ENCODE measurements around the gene RASGEF1C. TPM values are rescaled to one million over a fixed set of nuclear protein-coding genes. Genes with fewer than 3 reads are reported as not detected.
"Not testable (repeated sequence)": the region's sequence is repeated elsewhere in the genome, so short reads cannot be mapped to it uniquely, and the experiment has no call there.

Gene RASGEF1C
- total RNA-seq, 2 donors from 2014 or later = 0.17 TPM; not detected in 1

DNA sequence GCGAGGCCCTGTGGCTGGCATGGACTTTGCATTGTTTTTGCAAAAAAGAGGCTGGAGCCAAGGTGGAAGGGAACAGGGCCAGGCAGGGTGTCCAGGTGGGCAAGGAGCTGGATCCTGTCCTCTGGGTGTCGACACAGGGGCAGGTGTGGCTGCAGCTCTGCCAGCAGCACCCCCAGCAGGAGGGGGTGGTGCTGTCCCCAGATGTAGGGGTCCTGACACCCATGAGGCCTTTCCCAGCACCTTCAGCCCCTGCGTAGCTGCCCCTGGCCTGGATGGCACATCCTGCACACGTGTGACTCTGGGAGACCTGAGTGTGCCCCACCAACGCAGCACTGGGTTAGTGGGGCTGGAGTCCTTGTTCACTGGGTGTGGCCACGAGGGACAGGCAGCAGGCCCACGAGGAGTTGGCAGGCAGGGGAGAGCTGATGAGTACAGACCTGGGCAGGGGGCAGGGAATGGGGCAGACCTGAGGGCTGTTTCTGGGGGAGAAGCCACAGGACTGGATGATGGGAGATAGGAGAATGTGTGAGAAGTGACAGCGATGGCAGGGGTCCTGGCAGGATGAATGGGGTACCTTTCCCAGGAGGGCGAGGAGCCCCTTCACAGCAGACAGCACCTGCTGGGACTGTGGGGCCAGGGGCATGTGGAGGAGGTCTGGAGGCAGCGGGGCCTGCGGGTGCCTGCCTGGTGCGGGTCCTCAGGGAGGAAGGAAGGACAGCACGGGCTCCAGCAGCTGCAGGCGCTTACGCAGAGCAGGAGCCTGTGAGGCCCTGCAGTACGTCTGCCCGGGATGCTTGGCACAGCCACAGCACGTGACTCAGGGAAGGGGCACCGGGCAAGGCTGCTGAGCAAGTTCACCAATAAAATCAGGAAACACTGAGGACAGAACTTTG, 3.6 kb upstream of the RASGEF1C start:
- DNase-seq (peak; percentile 15 to 39), ATAC-seq (peak; percentile 29)
- intact Hi-C loops (cut with DNase I, micrococcal nuclease) = no loop called here

DNA sequence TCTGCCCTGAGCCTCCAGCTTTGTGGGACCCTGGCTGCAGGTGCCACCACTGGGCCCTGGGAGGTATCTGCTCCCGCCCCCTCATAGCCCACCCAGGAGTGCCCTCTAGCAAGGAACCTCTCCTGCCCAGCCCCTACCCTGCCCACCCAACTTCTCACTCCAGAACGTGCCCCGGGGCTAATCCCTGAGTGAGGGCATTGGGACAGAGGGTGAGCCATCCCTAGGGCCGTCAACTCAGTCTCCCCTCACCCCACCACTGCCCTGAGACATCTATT, 2.7 kb upstream of the RASGEF1C start:
- DNase-seq (no peak), ATAC-seq (no peak)
- intact Hi-C loops (cut with DNase I, micrococcal nuclease) = no loop called here

DNA sequence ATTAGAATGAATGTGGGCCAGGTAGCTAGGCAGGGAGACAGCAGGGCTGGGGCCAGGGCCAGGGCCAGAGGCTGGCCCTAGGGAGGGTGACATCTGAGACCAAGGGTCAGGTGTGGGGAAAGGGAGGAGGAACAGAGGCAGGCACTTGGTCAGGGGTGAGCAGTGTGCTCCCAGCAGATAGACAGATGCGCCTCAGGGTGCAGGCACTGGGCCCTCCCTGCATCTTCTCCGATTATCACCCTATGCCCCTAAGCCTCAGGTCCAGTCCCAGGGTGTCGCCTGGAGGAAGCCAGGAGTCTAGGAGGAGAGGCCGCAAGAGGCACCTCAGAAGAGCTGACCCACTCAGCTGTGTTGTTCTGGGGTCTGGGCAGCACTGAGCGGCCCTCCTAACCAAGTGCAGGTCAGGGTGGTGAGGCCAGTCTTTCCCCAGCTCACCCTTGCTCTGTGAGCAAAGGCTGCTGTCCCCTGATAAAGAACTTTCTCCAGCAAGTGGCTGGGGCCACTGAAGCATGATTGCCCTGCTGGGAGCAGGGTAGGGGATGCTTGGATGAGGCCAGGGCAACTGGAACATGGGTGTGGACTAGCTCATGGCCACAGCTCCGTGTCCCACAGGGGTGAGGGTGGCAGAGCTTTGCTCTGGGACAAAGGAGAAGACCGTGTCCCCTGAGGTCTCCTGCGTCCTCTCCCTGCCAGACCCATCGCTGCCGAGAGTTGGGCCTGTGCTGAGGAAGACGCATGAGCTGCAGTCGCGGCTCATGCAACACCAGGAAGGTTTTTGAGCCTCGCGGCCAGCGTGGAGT, 2.1 kb upstream of the RASGEF1C start:
- DNase-seq (no peak), ATAC-seq (no peak)

DNA sequence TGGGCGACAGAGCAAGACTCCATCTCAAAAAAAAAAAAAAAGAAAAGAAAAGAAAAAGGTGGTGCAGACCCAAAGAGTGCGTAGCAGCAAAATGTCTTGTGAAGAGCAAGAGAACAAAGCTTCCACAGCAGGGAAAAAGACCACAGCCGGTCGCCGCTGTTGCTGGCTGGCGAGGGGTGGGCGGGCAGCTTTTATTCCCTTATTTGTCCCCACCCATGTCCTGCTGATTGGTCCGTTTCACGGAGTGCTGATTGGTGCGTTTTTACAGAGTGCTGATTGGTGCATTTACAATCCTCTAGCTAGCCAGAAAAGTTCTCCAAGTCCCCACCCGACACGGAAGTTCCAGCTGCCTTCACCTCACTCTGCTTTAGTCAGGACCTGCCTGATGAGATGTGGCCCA, 1.1 kb upstream of the RASGEF1C start:
- intact Hi-C loops (cut with DNase I, micrococcal nuclease); DNase-seq; ATAC-seq: not testable (repeated sequence)

More for the DNA sequence above, 2.1 kb upstream of the RASGEF1C start:
- intact Hi-C loops (cut with DNase I, micrococcal nuclease) = no loop called here

DNA sequence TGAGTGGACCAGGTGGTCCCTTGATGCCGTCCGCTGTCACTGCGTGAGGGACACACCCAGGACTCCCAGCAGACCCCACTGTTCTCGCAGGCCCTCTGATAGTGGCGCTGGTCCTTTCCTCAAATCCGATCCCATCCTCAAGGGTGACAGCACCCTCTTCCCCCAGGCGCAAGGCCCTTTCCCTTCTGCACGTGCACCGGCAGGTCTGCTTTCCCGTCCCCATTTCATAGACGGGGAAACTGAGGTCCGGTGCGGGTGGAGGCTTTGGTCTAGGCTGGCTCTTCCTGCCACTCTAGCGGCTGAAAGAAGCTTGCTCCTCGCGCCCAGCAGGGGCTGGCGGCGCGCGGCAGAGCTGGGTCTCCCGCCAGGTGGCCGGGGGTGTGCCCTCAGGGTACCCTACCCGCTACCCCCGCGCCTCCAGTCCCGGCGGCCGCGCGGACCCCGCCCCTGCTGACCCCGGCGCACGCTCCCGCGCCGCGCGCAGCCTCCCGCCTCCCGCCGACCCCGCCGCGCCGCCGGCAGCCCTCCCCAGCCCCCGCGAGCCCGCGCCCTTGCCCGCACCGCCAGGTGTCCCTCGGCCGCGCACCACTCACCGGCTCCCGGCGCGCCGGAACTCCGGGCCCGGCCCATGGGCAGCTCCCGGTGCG, 453 bp downstream of the RASGEF1C start:
- peak; percentile 23 for ATAC-seq
- DNase-seq = no peak
- intact Hi-C loops (cut with DNase I, micrococcal nuclease) = no loop called here

DNA sequence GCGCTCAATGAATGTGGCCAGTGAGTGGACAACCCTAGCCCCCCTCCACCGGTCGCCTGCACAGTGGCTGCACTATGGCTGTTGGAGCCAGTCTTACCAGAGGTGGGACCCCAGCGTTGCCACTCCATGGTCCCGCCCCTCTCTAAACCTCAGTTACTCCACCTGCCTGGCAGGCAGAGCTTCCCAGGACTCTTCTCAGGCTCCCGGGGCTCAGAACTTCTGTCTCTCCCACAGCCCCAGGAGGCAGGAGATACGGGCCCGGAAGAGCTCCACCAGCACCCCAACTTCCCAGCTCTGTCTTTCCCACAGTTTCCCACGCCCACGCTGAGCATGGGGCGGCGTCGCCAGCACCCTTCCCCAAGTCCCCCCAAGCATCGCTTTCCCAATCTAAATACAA, 975 bp downstream of the RASGEF1C start:
- intact Hi-C loops (cut with DNase I, micrococcal nuclease) = no loop called here
- no peak for DNase-seq
- ATAC-seq = no peak

DNA sequence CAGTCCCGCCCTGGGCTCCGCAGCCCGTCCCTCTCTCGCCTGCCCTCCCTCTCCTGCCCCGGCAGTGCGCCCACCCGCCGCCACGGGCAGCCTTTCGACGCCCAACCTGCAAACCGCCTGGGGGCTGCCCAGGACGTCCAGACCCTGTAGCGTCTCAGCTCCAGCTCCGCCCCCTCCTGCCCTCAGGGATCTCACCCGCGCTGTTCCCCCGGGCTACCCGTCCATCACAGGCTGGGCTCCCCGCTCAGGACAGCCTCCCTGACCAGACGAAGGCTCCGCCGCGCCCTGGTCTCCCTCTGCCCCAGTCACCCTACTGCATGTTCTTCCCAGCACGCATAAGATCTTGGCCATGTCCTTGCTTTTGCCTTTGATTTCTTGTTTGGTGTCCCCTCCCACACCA, 1.4 kb downstream of the RASGEF1C start:
- intact Hi-C loops (cut with DNase I, micrococcal nuclease) = no loop called here
- DNase-seq = no peak
- ATAC-seq = no peak

DNA sequence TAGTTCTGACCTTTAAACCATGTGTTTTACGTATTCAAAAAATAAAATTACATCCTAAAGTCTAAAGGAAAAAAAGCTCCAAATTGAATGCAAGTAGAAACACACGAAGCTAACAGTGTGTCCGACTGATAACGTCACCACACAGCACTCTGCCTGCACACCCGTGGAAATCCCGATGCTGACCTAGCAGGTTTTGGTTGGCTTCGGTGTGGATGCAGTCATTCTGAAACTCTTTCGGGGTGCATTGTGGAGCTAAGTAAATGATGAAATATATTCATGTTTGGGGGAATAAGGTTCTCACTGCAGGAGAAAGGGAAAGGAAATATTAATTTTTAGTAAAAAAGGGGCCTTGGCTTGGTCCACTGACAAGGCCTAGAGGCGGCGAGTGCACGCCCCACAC, 2.0 kb downstream of the RASGEF1C start:
- ATAC-seq = no peak
- intact Hi-C loops (cut with DNase I, micrococcal nuclease) = no loop called here
- DNase-seq = no peak

DNA sequence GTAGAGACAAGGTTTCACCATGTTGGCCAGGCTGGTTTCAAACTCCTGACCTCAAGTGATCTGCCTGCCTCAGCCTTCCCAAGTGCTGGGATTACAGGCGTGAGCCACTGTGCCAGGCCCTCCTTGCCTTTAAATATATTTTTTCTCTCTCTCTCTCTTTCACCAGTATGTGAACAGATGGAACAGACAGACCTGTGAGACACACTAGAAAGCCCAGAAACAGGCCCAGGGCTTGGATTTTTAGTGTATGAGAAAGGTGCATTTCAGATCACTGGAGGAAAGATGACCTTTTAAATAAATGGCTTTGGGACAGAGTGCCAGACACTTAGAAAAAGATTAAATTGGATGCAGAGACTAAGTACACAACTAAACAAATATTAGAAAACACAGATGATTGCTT, 3.1 kb downstream of the RASGEF1C start:
- ATAC-seq = no peak
- intact Hi-C loops (cut with DNase I, micrococcal nuclease) = no loop called here
- no peak for DNase-seq

DNA sequence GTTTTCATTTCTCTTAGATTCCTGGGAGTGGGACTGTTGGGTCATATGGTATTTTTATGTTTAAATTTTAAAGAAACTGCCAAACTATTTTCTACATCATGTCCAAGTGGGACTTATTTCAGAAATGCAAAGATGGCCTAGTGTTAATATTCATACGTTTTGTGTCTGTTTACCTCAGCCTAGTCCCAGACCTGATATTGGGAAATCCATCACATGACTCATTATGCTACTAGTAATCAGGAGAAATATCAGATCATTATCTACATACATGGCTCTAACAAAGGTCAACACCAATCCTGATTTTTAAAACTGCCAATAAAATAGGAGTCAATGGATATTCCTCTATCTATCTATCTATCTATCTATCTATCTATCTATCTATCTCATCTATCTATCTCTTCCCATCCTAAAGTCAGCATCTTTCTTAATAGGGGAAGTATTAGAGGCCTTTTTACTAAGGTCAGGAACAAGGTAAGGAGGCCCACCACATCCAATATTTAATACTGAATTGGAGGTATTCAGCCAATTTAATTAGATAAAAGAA, 4.7 kb downstream of the RASGEF1C start:
- ATAC-seq (no peak), DNase-seq (no peak)
- intact Hi-C loops (cut with DNase I, micrococcal nuclease) = no loop called here

DNA sequence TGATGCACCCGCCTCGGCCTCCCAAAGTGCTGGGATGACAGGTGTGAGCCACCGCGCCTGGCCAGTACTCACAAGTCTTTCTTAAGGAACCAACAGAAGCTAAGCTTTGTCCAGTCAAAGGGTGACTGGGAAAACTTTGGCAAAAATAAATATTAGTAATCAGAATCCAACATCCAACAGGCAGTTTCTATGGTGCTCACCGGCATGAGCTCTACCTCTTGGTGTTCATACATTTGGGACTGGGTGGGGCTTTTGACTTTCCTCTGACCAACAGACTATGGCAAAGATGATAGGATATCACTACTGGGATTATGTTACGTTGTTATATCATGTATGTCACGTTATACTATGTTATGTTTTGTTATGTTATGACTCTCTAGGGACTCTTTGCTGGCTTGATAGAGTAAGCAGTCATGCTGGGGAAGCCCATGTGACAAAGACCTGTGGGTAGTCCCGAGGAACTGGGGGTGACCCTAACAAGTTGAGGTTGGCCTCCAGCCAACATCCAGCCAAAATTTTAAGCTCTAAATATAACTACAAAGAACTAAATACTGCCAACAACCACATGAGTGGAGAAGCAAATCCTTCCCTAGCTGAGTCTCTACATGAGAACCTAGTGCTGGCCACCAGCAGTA, 6.0 kb downstream of the RASGEF1C start:
- intact Hi-C loops (cut with DNase I, micrococcal nuclease) = no loop called here
- ATAC-seq (no peak), DNase-seq (no peak)

DNA sequence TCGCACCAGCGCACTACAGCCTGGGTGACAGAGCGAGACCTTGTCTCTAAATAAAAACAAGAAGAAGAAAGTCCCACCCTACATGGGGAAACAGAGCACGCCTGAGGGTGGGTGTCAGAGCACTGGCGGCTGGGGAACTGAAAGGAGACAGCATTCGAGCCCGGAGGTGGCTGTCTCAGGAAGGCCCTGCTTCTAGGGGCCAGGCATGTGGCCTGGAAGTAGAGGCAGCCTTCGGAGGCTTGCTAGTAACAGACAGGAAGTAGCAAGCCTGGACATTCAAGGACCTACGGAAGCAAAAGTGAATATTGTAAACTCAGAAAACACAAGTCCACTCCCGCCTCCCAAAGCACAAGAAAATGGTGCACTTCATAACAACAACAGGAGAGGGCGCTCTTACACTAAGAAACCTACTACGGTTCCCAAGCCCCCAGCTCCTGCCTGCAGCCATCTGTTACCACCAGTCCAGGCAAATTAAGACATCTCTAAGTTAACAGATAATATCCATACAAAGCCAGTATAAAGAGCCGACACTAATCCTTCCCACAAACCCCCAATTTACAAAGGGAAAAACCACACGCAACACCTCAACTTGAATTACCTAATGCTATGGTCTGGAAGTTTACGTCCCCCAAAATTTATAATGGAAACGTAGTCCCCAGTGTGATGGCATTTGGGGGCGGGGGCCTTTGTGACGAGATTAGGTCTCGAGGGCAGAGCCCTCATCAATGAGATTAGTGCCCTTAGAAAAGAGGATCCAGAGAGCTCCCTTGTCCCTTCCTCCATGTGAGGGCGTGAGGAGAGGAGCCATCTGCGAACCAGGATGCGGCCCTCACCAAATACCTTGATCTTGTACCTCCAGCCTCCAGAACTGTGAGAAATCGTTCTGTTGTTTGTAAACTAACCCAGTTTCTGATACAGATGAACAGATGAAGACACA, 7.7 kb downstream of the RASGEF1C start:
- intact Hi-C loops (cut with DNase I, micrococcal nuclease) = no loop called here
- ATAC-seq (no peak), DNase-seq (no peak)

DNA sequence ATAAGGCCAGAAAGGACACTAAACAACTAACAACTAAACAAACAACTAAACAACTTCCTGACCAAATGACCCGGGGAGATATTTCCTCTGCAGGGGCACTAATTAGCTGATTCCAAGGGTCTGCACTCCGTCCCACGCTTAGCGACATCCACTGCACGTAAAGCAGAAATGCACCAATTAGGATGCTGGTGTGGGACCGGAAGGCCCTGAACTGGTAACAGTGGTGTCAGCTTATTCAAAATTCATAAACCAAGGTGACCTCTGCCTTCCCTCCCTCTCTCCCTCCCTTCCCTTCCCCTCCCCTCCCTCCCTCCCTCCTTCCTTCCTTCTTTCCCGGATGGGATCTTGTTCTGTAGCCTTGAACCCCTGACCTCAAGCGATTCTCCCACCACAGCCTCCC, 9.6 kb downstream of the RASGEF1C start:
- no peak for ATAC-seq
- DNase-seq = no peak
- intact Hi-C loops (cut with DNase I, micrococcal nuclease) = no loop called here

DNA sequence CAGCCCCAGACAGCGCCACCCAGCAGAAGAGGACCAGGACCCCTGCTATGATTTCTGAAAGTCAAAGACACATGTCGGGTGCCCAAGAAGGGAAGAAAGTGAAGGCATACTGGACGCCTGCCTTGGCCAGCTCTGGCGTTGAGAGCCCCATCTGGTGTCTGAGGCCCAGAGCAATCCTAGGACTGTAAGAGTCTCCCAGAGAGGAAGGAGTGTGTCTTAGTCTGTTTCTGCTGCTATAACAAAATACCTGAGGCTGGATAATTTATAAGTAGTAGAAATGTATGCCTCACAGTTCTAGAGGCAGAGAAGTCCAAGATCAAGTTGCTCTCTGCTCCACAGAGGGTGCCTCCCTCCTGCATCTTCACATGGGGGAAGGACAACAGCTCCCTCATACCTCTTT, 10.8 kb downstream of the RASGEF1C start:
- DNase-seq (no peak), ATAC-seq (no peak)
- intact Hi-C loops (cut with DNase I, micrococcal nuclease) = no loop called here

DNA sequence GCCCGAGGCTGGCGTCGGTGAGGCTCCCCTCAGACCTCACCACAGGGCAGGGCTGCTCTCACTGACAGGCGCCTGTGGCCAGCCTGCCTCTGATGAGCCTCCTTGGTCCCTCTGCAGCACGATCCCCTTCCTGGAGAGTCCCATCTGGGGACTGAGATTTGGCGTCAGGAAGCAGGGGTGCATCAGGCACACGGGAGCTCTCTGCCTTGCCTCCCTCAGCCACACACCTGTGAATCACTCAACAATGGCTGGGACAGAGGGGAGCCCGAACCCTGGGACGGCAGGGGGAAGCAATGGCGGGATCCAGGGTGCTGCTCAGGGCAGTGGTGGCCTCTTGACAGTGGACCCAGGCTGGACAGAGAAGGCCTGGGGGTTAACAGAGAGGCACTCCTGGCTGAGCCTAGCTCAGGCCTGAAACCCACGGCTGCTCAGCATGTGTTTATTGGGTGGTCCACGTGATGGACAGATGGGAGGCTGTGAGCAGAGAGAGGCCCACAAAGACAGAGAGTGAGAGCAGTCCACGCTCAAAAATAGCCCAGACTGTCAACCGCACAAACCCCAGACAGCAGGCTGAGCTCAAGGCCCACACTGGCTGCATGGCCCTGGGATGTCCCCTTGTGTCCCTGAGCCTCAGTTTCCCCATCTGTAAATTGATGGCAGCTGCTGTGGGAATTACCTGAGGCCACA, 11.9 kb downstream of the RASGEF1C start:
- intact Hi-C loops (cut with DNase I, micrococcal nuclease) = no loop called here
- ATAC-seq = no peak
- DNase-seq = no peak

DNA sequence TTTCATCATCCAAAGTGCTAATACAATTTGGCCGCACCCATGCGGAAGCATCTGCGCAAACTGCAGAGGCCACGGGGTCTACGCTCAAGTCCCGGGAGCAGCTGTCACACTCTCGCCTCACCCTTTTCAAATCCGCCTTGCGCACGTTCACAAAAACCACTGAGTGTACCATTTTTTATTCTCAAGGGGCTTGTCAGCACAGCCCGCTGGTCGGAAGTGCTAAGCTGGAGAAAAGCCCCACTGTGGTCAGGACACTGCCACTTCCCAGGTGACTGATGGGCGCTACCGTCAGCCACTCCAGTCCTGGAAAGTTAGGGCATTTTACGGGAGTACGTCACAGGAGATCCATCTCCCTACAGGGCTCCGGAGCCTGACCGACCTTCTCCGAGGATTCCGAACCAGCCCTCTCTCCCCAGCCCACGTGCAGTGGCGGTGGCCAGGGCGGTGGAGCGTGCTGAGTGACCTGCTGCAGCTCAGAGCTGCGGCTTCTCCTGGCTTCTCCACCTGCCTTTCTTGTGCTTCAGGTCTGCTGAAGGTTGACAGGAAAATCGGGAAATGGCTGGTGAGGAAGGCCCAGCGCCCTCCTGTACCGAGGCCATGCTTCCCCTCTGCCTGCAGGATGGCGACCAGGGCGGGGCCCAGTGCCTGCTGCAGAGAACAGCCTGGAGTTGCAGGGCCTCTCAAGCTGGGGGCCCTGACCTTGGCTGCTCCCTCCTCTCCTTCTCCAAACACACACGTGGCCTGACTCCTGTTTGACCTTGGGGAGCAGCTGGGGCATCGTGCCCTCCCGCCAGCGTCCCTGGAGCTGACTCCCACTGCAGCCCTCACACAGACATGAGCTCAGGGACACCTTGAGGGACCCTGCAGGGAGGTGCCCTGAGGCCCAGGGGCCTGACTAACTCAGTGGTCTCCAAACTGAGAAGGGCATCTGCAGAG, 14.3 kb downstream of the RASGEF1C start:
- intact Hi-C loops (cut with DNase I, micrococcal nuclease) = no loop called here
- ATAC-seq = no peak

More for the DNA sequence above, 14.3 kb downstream of the RASGEF1C start:
- DNase-seq = no peak
